Stimulated activated CD8-positive, alpha-beta memory T cell treated with anti-CD3 and anti-CD28 coated beads, Interleukin-4, amount 100 ng/mL, for 1 hour (primary cell): ENCODE data around the gene ARHGAP6.

Source experiments
- DNase-seq, 2 donors: peaks; one replicate each; pipeline ENCODE4 v3.0.0-alpha.2; 2020; ENCODE audit warnings: low read depth in 2 of 2, low spot score in 1 of 2

ARHGAP6 gene

DNA sequence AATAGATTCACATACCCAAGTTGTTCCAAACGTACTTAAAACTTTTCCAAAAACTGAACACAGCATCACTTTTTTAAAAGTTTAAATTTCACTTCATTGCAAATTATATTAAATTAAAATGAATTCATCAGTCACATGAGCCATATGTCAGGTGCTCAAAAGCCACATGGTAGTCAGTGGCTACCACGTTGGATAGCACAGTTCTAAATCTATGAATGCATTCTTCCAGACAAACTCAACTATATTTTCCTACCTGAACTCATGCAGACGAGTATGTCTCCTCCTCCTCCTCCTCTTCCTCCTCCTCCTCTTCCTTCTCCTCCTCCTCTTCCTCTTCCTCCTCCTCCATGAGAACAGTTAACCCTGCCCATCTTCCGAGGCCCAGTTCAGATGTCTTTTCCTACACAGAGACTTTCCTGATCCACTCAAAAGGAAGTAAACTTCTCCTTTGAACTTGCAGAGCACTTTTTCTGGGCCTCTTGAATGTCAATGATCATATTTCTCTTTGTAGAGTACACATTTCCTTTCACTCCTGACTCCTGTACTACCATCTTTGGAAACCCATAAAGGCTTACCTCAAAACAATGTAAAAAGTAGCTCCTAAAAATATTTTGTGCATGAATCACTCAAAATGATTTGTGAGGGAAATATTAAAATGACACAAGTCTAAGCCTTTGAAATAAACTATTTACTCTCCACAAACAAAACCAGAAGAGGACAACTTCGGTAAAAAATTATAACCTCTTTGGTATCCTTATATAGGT lies 199.9 kb downstream of the ARHGAP6 start:
- no peak for DNase-seq

- DNase-seq: no peak
Observed at GRCh38 chrX:11464836-11465463, 200.8 kb downstream of the ARHGAP6 start.

DNA sequence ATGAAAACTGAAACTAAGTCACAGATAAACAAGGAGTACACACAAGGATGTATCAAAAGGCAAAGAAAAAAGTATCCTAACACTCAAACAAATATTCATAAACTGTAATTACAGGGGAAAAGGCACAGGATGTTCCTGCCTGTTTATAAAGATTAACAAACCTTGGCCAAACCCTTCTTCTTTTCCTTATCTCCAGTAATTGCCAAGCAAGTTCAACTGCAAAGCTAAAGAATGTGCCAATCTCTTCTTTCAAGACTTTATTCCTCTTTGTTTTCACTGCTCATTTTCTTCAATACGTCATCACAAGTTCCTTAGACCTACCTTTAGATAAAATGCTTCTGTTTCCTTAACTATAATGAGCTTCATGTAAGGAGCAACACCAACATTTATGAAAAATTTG lies 201.3 kb downstream of the ARHGAP6 start:
- no peak for DNase-seq

GRCh38 chrX:11462648-11463047 lies 203.1 kb downstream of the ARHGAP6 start:
- no peak for DNase-seq

- DNase-seq: no peak
Observed at GRCh38 chrX:11462136-11462535, 203.6 kb downstream of the ARHGAP6 start.

GRCh38 chrX:11461201-11462001 lies 204.3 kb downstream of the ARHGAP6 start:
- DNase-seq: no peak

GRCh38 chrX:11460347-11460746 lies 205.4 kb downstream of the ARHGAP6 start:
- no peak for DNase-seq

DNA sequence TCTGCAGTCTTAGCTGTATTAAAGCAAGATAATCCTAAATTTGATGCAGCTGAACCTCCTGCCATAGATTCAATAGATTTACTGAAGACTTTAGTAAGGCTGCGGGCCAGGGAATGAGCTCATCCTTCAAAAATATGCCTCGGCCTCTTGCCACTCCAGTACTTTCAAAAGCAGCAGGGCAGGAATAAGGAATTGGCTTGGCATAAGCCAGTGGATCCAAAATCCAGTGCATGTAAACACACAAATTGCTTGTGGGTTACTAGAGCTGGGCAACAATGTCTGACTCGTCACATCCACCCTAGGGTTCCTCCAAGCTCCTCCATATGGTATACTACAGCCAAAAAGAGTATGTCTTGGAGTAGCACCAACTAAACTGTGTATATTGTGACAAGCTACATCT lies 207.6 kb downstream of the ARHGAP6 start:
- no peak for DNase-seq

GRCh38 chrX:11451151-11451550 lies 214.6 kb downstream of the ARHGAP6 start:
- no peak for DNase-seq

GRCh38 chrX:11450354-11450753 lies 215.4 kb downstream of the ARHGAP6 start:
- DNase-seq: no peak

- no peak for DNase-seq
Observed at GRCh38 chrX:11449613-11450012, 216.1 kb downstream of the ARHGAP6 start.

DNA sequence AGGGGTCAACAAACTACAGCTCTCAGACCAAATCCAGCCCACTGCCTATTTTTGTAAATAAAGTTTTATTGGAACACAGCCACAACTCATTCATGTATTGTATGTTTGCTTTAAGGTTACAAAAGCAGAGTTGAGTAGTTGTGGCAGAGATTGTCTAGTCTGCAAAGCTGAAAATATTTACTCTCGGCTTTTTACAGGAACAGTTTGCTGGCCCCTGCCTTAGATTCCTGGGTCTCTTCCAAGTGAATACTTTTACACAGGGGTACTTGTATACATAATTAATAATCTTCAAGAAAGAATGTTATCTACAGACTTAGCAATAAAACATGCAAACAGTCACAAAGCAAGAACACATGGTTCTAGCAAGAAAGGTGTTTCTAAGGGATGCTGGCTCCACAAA lies 218.3 kb downstream of the ARHGAP6 start:
- DNase-seq: no peak

GRCh38 chrX:11446949-11447348 lies 218.8 kb downstream of the ARHGAP6 start:
- no peak for DNase-seq

GRCh38 chrX:11446336-11446735 lies 219.4 kb downstream of the ARHGAP6 start:
- DNase-seq: no peak

GRCh38 chrX:11445540-11445939 lies 220.2 kb downstream of the ARHGAP6 start:
- DNase-seq: no peak

GRCh38 chrX:11444052-11444451 lies 221.7 kb downstream of the ARHGAP6 start:
- no peak for DNase-seq

GRCh38 chrX:11439846-11440245 lies 225.9 kb downstream of the ARHGAP6 start:
- DNase-seq: no peak

- no peak for DNase-seq
Observed at GRCh38 chrX:11438767-11439166, 227.0 kb downstream of the ARHGAP6 start.

DNA sequence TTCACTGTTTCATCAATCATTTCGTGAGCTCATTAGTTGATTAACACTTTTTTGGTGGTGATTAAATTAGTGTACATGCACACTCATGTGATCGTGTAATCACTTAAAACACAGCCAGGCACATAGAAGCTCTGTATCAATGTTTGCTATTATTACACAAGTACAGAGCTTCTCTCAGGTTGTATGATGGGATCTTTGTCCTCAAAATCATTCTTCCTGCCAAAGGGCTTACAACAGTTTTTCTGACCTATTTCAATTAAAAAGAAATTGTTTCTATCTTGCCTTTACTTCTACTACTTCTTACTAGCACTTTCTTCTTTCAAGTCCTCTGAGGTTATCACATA lies 227.4 kb downstream of the ARHGAP6 start:
- no peak for DNase-seq

DNA sequence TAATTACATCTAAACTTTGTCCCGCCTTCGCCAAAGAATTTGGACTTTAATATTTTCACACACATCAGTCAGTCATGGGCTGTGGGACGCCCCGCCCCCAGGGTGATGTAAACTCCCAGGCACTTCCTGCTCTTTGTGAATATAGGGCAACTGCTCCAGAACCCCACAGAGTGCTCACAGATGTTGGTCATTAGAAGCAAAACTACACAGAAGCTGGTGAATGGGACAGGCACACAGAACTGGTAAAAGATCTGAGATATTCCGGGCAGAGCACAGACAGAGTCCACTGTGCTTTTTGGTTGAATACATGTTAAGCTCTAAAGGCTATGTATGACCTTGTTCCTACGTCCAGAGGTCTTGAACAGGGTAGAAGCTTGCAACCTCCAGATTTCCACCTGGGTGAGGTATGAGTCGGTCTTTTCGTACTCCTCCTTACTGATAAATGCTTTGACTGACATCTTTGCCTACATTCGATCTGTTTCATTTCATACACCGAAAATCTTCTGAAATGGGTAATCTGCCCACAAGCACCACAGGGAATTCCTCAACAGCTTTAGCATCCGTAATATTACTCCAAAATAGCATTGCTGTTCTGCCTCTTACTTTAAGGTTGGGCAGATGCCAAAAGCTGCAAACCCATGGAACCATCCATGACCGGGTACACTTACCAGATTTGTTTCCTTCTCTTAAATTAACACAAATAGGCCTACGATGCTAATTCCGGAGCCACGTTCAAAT lies 227.9 kb downstream of the ARHGAP6 start:
- no peak for DNase-seq

DNA sequence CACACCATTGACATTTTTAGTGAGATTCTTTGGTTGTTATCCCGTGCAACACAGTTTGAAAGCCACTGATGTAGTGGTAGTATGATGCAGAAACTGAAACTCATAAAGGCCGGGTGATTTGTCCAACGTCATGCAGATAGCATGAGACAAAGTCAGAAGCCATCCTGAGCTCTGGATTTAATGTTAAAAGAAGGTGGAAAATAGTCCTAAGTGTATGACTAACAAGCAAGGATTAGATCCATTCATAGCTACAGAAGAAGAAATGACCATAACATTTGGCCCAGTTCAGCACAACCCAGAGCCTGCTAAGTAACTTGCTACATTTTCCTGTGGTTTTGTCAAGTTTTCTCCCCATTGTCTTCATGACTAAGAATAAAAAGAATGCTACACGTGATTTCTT lies 230.2 kb downstream of the ARHGAP6 start:
- DNase-seq: no peak

DNA sequence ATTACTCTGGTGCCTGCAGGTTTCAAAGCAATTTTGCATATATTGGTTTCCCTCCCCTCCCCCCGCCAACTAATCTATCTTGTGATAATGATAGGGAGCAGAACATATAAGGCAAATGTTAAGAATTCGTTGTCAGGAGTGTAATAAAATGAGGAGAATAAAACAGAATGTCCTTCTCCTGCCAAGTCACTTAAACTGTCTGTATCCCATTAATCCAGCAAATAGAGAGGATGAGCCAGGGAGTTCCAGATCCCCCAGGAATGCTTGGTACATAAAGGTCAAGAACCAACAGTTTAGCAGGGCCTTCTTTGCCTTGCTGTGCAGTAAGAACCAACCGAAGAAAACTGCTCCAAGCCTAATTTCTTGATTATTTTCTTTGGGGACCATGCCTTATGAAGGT lies 231.1 kb downstream of the ARHGAP6 start:
- no peak for DNase-seq
